Measurements from ENCODE around the gene LRBA. TPM values are rescaled to one million over a fixed set of nuclear protein-coding genes. Genes with fewer than 3 reads are reported as not detected.
"Not testable (repeated sequence)": the region's sequence is repeated elsewhere in the genome, so short reads cannot be mapped to it uniquely, and the experiment has no call there.

LRBA gene
- total RNA-seq, 1 experiment from 2014 or later: 12.5 TPM

- not testable (repeated sequence) for DNase-seq (ENCODE audit: low read depth)
Measured at GRCh38 chr4:150742930-150743329, 272.2 kb downstream of the LRBA start.

GRCh38 chr4:150739591-150739990, 275.5 kb downstream of the LRBA start:
- no peak for DNase-seq (ENCODE audit: low read depth)

- no peak for DNase-seq (ENCODE audit: low read depth)
Measured at GRCh38 chr4:150725957-150726523, 289.0 kb downstream of the LRBA start.

- no peak for DNase-seq (ENCODE audit: low read depth)
Measured at GRCh38 chr4:150723727-150724411, 291.2 kb downstream of the LRBA start.

- DNase-seq (ENCODE audit: low read depth): peak; percentile 53
Measured at GRCh38 chr4:150722908-150723362, 292.1 kb downstream of the LRBA start.

- no peak for DNase-seq (ENCODE audit: low read depth)
Measured at GRCh38 chr4:150720973-150721518, 294.0 kb downstream of the LRBA start.

GRCh38 chr4:150717952-150718351, 297.1 kb downstream of the LRBA start:
- DNase-seq (ENCODE audit: low read depth): no peak

- DNase-seq (ENCODE audit: low read depth): no peak
Measured at GRCh38 chr4:150714462-150715438, 300.3 kb downstream of the LRBA start.

- DNase-seq (ENCODE audit: low read depth): no peak
Measured at GRCh38 chr4:150713251-150713650, 301.8 kb downstream of the LRBA start.

- no peak for DNase-seq (ENCODE audit: low read depth)
Measured at GRCh38 chr4:150710770-150711375, 304.2 kb downstream of the LRBA start.

GRCh38 chr4:150708004-150708403, 307.1 kb downstream of the LRBA start:
- DNase-seq (ENCODE audit: low read depth): no peak

GRCh38 chr4:150699599-150699998, 315.5 kb downstream of the LRBA start:
- no peak for DNase-seq (ENCODE audit: low read depth)

- DNase-seq (ENCODE audit: low read depth): no peak
Measured at GRCh38 chr4:150695162-150695561, 319.9 kb downstream of the LRBA start.

- no peak for DNase-seq (ENCODE audit: low read depth)
Measured at GRCh38 chr4:150694438-150694837, 320.6 kb downstream of the LRBA start.

GRCh38 chr4:150683775-150684350, 331.2 kb downstream of the LRBA start:
- DNase-seq (ENCODE audit: low read depth): no peak

- no peak for DNase-seq (ENCODE audit: low read depth)
Measured at GRCh38 chr4:150682126-150682525, 333.0 kb downstream of the LRBA start.

- no peak for DNase-seq (ENCODE audit: low read depth)
Measured at GRCh38 chr4:150681063-150681462, 334.0 kb downstream of the LRBA start.

- no peak for DNase-seq (ENCODE audit: low read depth)
Measured at GRCh38 chr4:150680651-150681050, 334.4 kb downstream of the LRBA start.

GRCh38 chr4:150679765-150680343, 335.2 kb downstream of the LRBA start:
- peak; percentile 18 for DNase-seq (ENCODE audit: low read depth)

GRCh38 chr4:150679018-150679764, 335.9 kb downstream of the LRBA start:
- DNase-seq (ENCODE audit: low read depth): peak; percentile 19
